ENCODE measurements around the gene GAST.
"Not testable (repeated sequence)": the region's sequence is repeated elsewhere in the genome, so short reads cannot be mapped to it uniquely, and the experiment has no call there.

The GAST gene

DNA sequence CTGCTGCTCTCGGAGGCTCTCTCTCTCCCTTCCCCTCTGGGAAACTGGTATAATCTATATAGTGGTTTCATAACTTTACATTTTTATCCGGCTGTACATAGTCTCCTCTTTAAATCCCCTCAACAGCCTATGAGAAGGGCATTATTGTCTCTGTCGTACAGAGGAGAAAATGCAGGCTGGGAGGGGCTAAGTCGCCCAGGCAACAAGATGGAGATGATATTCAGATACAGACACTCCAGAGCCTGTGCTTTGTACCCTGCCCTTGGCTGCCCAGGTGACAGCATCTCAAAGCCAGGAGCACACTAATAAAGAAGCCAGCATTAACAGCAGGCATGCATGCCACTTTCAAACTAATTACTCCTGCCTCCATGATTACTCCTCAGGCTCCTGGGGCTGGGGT, 28.1 kb upstream of the GAST start:
- no peak for DNase-seq

GRCh38 chr17:41685753-41686152, 26.4 kb upstream of the GAST start:
- DNase-seq = not testable (repeated sequence)

DNA sequence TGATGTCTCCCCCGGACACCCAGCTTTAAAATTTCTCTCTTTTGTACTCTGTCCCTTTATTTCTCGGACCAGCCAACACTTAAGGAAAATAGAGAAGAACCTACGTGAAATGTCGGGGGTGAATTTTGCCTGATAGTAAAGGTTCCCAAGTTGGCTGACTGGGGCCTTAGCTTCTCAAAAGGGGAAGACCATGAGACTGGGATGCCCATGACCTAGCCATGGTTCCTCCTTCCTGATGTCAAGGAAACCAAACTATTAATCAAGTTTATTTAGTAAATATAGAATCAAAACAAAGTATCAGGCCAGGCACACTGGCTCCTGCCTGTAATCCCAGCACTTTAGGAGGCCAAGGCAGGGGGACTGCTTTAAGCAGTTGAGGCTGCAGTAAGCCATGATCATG, 25.9 kb upstream of the GAST start:
- no peak for DNase-seq

- peak; percentile 66 to 72 for DNase-seq
These were observed 24.1 kb upstream of the GAST start for GRCh38 chr17:41687828-41688640.

DNA sequence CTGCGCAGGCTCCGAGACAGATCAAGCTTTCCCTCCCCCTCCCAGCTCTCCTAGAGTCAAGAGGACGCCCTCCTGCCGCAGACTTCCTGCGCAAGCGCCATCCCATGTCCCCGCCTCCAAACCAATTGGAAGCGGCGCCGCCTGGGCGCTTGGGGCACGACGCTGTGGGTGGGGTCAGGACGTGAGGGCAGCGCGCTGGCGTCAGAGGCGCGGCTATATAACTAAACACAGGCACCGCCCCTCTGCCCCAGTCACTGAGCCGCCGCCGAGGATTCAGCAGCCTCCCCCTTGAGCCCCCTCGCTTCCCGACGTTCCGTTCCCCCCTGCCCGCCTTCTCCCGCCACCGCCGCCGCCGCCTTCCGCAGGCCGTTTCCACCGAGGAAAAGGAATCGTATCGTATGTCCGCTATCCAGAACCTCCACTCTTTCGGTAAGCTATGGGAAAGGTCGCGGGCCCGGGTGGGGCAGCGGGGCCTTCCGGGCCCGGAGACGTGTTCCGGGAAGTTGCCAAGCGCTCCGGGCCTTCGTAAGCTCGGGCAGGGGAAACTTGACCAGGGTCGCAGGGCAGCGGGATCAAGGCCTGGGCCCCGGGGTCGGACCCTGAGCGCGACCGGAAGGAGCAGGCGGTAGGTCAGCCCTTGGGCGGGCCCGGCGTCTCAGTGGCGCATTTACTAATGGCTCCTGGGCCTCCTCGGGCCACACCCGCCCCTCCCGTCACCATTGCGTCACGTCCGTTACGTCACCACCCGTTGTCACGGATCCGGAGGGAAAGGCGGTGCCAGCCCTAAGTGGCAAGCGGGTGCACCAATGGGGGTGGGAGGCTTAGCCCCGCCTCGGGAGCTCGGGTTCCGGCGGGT, 23.3 kb upstream of the GAST start, which contains the start of gene EIF1:
TSS of gene EIF1 (plus strand) at position 245 of the 856 bp plus-strand sequence. CDS start at position 399, 154 bp downstream.
- DNase-seq = peak; percentile 100

DNA sequence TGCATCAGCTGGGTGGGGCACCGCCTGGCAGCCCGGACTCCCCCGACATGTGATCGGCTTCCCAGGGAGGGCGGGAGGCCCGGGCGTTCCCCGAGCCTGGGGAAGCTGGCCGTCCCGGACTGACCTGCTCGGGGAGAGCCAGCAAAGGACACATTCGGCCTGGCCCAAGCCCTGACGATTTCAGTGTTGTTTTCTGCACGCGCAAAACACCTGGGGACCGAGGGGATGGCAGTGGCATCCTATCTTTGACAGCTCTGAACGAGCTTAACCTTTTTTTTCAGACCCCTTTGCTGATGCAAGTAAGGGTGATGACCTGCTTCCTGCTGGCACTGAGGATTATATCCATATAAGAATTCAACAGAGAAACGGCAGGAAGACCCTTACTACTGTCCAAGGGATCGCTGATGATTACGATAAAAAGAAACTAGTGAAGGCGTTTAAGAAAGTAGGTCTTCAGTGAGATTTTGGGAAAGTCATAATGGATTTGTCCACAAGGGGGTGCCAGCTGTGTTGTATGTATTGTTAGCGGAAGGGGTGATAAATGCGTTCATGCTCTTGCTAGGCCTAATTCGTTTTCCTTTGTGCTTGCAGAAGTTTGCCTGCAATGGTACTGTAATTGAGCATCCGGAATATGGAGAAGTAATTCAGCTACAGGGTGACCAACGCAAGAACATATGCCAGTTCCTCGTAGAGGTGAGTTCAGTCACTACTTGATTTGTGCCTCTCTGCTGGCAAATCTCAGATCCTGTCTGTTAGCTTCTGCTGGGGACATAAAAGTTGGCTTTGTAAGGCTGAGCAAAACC, 22.4 kb upstream of the GAST start:
- DNase-seq = peak; percentile 53 to 75

DNA sequence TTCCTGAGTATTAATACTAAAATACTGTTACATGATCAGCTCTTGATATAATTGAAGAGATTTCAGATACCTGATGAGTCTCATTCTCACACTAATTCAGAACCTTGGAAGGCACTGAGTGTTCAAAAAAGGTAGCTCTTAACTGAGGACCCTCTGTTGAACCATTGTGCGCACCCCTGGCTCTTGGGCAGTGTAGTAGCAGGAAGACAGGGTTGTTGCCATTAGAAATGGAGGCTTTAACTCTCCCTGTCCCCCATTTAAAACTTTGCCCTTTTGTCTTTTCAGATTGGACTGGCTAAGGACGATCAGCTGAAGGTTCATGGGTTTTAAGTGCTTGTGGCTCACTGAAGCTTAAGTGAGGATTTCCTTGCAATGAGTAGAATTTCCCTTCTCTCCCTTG, 21.6 kb upstream of the GAST start:
- no peak for DNase-seq

DNA sequence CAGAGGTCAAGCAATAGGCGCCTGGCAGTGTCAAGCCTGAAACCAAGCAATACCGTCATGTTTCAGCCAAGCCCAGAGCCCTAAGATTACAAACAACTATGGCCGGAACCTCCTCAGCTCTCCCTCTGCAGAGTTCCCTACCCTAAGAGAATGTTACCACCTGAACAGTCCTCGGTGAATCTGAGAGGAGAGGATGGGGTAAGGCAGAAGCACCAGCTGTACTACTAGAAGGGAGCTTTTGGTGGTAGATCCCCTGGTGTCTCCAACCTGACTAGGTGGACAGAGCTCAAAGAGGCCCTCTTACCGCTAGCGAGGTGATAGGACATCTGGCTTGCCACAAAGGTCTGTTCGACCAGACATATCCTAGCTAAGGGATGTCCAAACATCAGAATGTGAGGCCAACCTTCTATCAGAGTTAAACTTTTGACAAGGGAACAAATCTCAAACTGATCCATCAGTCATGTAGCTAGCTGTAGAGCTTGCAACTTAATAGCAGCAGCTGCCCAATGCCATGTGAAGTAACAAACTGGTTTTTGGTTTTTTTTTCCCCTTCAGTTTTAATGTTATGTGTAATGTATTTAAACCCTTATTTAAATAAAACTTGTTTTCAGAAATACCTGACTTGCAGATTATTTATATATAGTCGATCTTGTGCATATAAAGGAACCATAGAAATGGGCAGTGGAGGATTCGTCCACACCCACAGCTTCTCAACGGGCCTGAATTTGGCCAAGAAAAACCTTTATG, 20.9 kb upstream of the GAST start:
- no peak for DNase-seq

DNA sequence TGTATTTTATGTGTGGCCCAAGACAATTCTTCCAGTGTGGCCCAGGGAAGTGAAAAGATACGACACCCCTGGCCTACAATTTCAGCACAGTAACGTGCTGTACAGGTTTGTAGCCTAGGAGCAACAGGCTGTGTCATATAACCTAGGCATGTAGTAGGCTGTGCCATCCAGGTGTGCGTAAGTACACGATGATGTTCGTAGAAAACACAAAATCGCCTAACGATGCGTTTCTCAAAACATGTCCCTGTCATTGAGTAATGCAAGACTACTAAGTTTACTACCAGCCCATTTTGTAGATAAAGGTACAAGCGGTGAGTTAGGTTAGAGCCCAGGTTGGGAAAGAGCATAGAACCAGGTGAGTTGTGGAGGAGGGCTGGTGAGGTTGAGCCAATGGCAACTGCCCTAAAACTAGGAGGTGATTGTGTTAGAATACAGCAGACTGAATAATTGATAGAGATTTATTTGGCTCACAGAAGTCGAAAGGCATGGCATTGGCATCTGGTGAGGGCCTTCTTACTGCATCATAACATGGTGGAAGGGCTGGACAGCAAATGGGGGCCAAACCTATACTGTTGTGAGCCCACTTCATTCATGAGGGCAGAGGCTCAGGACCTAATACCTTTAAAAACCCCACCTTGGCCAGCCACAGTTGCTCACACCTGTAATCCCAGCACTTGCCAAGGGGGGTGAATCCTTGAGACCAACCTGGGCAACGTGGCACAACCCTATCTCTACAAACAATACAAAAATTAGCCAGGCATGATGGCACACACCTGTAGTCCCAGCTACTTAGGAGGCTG, 19.2 kb upstream of the GAST start:
- no peak for DNase-seq

DNA sequence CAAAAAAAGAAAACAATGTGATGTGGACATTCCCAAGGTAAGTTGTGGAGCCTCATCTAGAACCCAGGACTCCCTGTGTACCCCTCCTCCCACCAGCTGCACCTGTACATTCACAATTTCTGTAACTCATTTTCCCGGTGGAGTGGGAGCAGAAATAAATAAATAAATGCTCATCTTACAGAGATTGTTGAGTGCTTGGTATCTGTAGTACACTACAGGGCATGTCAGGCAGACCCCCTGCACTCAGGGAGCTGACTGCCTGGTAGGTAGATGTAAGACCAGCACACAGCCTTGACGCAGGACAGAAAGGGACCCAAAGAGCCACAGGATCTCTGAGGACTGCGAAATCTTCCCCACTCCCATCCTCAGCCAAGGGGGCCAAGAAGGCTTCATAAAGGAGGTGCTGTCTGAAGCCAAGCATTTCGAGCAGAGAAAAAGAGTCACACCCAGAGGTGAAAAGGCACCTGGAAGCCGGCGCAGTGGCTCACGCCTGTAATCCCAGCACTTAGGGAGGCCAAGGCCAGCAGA, 16.9 kb upstream of the GAST start:
- no peak for DNase-seq

- peak; percentile 83 for DNase-seq
These were observed 16.0 kb upstream of the GAST start for GRCh38 chr17:41695954-41696757.

- DNase-seq = no peak
These were observed 14.8 kb upstream of the GAST start for GRCh38 chr17:41697122-41697962.

DNA sequence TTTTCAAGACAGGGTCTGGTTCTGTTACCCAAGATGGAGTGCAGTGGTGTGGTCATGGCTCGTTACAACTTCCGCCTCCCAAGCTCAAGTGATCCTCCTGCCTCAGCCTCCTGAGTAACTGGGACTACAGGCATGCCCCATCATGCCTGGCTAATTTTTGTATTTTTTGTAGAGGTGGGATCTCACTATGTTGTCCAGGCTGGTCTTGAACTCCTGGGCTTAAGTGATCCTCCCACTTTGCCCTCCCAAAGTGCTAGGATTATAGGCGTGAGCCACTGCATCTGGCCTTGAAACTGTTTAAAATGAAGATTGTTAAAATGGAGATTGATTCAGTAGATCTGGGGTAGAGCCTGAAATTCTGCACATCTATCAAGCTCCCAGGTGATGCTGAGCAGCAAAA, 11.3 kb upstream of the GAST start:
- not testable (repeated sequence) for DNase-seq

DNA sequence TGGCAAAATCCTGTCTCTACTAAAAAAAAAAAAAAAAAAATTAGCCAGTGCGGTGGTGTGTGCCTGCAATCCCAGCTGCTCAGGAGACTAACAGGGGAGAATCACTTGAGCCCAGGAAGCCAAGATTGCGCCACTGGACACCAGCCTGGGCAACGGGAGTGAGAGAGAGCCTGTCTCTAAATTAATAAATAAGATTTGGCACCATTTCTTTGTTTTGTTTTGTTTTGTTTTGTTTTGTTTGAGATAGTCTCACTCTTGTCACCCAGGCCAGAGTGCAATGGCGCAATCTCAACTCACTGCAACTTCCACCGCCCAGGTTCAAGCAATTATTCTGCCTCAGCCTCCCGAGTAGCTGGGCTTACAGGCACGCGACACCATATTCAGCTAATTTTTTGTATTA, 9.4 kb upstream of the GAST start:
- DNase-seq = no peak

DNA sequence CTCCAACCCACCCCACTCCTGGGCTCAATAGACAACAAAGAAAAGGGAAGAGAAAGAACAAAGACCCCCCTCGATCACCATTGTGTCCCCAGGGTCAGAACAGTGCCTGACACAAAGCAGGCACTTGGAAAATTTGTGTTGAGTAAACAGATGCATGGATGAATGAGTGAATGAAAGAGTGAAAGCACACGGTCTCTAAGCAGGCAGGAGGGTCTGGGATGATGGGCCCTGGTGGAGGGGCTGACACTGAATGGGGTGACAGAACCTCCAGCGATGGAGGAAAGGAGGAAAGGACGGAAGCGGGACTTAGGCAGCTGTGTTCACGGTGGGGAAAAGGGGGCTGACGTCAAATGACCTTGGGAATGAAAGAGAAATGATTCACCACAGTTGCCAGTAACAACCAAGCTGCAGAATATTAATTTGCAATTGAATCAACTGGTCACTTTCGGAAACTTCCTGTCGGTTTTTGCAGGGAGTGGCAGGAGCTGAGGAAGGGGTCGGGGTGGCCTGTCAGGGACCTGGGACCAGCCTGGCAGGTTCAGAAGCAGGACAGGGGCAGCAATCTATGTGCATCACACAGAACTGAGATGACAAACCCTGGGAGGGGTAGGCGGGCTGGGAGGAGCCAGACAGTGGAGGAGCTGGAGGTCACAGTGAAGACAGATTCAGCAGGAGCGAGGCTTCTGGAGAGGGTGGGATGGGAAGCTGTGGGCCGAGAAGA, 6.7 kb upstream of the GAST start:
- no peak for DNase-seq

- no peak for DNase-seq
These were observed 4.1 kb upstream of the GAST start for GRCh38 chr17:41707803-41708669.

GRCh38 chr17:41710472-41711090, 1.6 kb upstream of the GAST start:
- peak in 1 of 2 donors; percentile 28 for DNase-seq

Measured in activated CD4-positive, alpha-beta T cell treated with anti-CD3 and anti-CD28 coated beads for 4 hours (primary cell).